Stimulated activated naive B cell treated with anti-CD40 and anti-IgM and Interleukin-4, amounts not matched to agents 10 μg/mL and 1 μg/mL and 100 μg/mL, for 72 hours (primary cell): ENCODE measurements around the gene TIMP3.

ENCODE experiments used
- ATAC-seq, 2 donors: fragments of 150-1000 bp; cut with Tn5 transposase; replicated peaks; 2 replicates each; pipeline ENCODE4 v1.10.0; 2021; ENCODE audit warnings: moderate library complexity in 1 of 2
- DNase-seq: peaks from one replicate; pipeline ENCODE4 v3.0.0; 2021
- H3K27ac Mint-ChIP-seq: one replicate; pipeline ENCODE4 v1.8.0; 2022; ENCODE audit warnings: mild to moderate bottlenecking, mixed read lengths
- H3K27me3 Mint-ChIP-seq, 2 donors: one replicate each; pipeline ENCODE4 v1.8.0; 2022; ENCODE audit warnings: mixed read lengths in 2 of 2
- H3K36me3 Mint-ChIP-seq, 2 donors: one replicate each; pipeline ENCODE4 v1.8.0; 2022; ENCODE audit warnings: mixed read lengths in 2 of 2, mild to moderate bottlenecking in 1 of 2
- H3K4me1 Mint-ChIP-seq, 2 donors: one replicate each; pipeline ENCODE4 v1.8.0; 2022; ENCODE audit warnings: mixed read lengths in 2 of 2, mild to moderate bottlenecking in 1 of 2
- H3K4me3 Mint-ChIP-seq, 2 donors: one replicate each; pipeline ENCODE4 v1.8.0; 2022; ENCODE audit warnings: mild to moderate bottlenecking in 2 of 2, mixed read lengths in 2 of 2, moderate library complexity in 1 of 2
- H3K9me3 Mint-ChIP-seq, 2 donors: one replicate each; pipeline ENCODE4 v1.8.0; 2022; ENCODE audit warnings: mixed read lengths in 2 of 2, mild to moderate bottlenecking in 1 of 2

Gene TIMP3

GRCh38 chr22:32771756-32772155, 29.7 kb upstream of the TIMP3 start:
- no peaks in the 10 kb centered on the region for H3K4me1 Mint-ChIP-seq
- H3K4me3 Mint-ChIP-seq = no peak overlapping the region
- H3K27ac Mint-ChIP-seq = no peak overlapping the region
- DNase-seq (no peak), ATAC-seq (no peak)
- no peaks in the 10 kb centered on the region for H3K36me3 Mint-ChIP-seq
- H3K9me3 Mint-ChIP-seq = peaks cover 0 to 2% of the 10 kb centered on the region in 2 donors
- peaks cover 0 to 6% of the 10 kb centered on the region in 2 donors for H3K27me3 Mint-ChIP-seq

- Mint-ChIP-seq H3K36me3 (no peaks in the 10 kb centered on the region), H3K4me1 (no peaks in the 10 kb centered on the region), H3K27me3 (peaks cover 0 to 6% of the 10 kb centered on the region in 2 donors), H3K27ac (no peak overlapping the region), H3K4me3 (no peak overlapping the region), H3K9me3 (peaks cover 0 to 2% of the 10 kb centered on the region in 2 donors)
- DNase-seq = no peak
- no peak for ATAC-seq
Measured at GRCh38 chr22:32775957-32776356, 25.5 kb upstream of the TIMP3 start.

- Mint-ChIP-seq H3K27ac (no peak overlapping the region), H3K4me3 (no peak overlapping the region), H3K36me3 (no peaks in the 10 kb centered on the region), H3K4me1 (no peaks in the 10 kb centered on the region), H3K9me3 (peaks cover 0 to 2% of the 10 kb centered on the region in 2 donors), H3K27me3 (peaks cover 0 to 6% of the 10 kb centered on the region in 2 donors)
- no peak for ATAC-seq
- DNase-seq = no peak
Measured at GRCh38 chr22:32776397-32776796, 25.1 kb upstream of the TIMP3 start.

DNA sequence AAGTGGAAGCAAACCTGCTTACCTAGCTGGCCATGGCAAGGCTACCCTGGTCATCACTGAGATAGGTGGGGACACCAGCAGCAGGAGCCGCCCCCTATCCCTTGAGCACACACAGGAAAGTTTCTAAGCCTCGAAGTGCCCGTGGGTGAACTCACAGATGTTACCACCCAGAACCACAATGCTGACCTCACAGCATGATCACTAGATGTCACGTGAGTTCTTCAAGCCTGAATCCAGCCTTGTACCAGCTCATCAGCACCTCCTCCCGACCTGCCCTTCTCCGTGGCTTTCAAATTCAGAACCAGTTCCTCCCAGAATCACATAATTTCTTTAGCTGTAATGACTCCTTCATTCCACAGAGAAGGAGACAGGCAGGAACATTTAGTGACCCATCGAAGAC, 24.7 kb upstream of the TIMP3 start:
- peaks cover 0 to 6% of the 10 kb centered on the region in 2 donors for H3K27me3 Mint-ChIP-seq
- H3K36me3 Mint-ChIP-seq = no peaks in the 10 kb centered on the region
- no peak for DNase-seq

GRCh38 chr22:32777987-32778386, 23.5 kb upstream of the TIMP3 start:
- ATAC-seq (no peak), DNase-seq (no peak)
- Mint-ChIP-seq H3K4me1 (no peaks in the 10 kb centered on the region), H3K9me3 (peaks cover 0 to 2% of the 10 kb centered on the region in 2 donors), H3K27me3 (peaks cover 0 to 6% of the 10 kb centered on the region in 2 donors), H3K27ac (no peak overlapping the region), H3K4me3 (no peak overlapping the region), H3K36me3 (no peaks in the 10 kb centered on the region)

More for the DNA sequence above, 24.7 kb upstream of the TIMP3 start:
- Mint-ChIP-seq H3K4me3 (no peak overlapping the region), H3K27ac (no peak overlapping the region), H3K4me1 (no peaks in the 10 kb centered on the region), H3K9me3 (peaks cover 0 to 2% of the 10 kb centered on the region in 2 donors)
- no peak for ATAC-seq

DNA sequence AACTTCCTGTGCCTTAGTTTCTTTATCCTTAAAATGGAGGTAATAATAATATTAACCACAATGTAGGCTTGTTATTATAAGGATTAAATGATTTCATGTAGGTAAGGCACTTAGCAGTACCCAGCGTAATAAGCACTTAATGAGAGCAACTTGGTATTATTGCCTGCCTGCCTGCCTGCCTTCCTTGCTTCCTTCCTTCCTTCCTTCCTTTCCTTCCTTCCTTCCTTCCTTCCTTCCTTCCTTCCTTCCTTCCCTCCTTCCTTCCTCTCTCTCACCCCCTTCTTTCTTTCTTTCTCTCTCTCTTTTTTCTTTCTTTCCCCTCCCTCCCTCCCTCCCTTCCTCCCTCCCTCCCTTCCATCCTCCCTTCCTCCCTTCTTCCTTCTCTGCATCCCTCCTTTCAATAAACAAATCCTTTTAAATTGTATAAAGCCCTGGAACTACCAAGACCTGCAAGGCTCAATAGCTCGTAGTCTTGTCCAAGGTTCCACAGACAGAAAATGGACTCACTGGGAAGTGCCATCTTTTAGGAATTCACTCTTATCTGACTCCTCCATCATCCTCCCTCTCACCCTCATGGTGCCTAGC, 20.7 kb upstream of the TIMP3 start:
- no peak overlapping the region for H3K4me3 Mint-ChIP-seq
- H3K27me3 Mint-ChIP-seq = no peaks in the 10 kb centered on the region
- no peaks in the 10 kb centered on the region for H3K4me1 Mint-ChIP-seq
- no peaks in the 10 kb centered on the region for H3K9me3 Mint-ChIP-seq
- ATAC-seq (no peak), DNase-seq (no peak)
- H3K36me3 Mint-ChIP-seq = no peaks in the 10 kb centered on the region
- H3K27ac Mint-ChIP-seq = no peak overlapping the region

- Mint-ChIP-seq H3K9me3 (no peaks in the 10 kb centered on the region), H3K4me3 (no peak overlapping the region), H3K4me1 (no peaks in the 10 kb centered on the region), H3K27ac (no peak overlapping the region), H3K27me3 (no peaks in the 10 kb centered on the region), H3K36me3 (no peaks in the 10 kb centered on the region)
- no peak for ATAC-seq
- DNase-seq = no peak
Measured at GRCh38 chr22:32781695-32782094, 19.8 kb upstream of the TIMP3 start.

- no peak overlapping the region for H3K4me3 Mint-ChIP-seq
- DNase-seq (no peak), ATAC-seq (no peak)
- H3K27me3 Mint-ChIP-seq = peaks cover 6 to 8% of the 10 kb centered on the region in 2 donors
- H3K4me1 Mint-ChIP-seq = no peaks in the 10 kb centered on the region
- no peak overlapping the region for H3K27ac Mint-ChIP-seq
- no peaks in the 10 kb centered on the region for H3K36me3 Mint-ChIP-seq
- H3K9me3 Mint-ChIP-seq = no peaks in the 10 kb centered on the region
Measured at GRCh38 chr22:32785321-32786026, 16.0 kb upstream of the TIMP3 start.

DNA sequence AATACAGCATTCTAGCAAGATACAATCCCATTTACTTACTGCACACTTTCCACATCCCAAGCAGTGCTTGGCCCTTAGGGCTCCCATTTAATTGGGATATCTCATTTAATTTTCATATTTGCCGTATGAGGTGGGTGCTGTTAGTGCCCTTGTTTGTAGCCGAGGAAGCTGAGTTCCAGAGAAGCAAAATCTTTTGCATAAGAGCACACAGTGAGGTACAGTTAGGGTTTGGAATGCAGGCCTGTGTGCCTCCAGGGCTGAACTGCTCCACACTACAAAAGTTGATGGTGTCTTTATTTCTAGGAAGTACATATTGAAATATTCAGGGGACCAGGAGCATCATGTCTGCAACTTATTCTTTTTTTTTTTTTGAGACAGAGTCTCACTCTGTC, 15.5 kb upstream of the TIMP3 start:
- H3K36me3 Mint-ChIP-seq = no peaks in the 10 kb centered on the region
- H3K9me3 Mint-ChIP-seq = no peaks in the 10 kb centered on the region
- ATAC-seq (no peak), DNase-seq (no peak)
- H3K4me1 Mint-ChIP-seq = no peaks in the 10 kb centered on the region
- no peak overlapping the region for H3K27ac Mint-ChIP-seq
- H3K4me3 Mint-ChIP-seq = no peak overlapping the region
- H3K27me3 Mint-ChIP-seq = peaks cover 6 to 8% of the 10 kb centered on the region in 2 donors

GRCh38 chr22:32788904-32789624, 12.4 kb upstream of the TIMP3 start:
- ATAC-seq = no peak
- Mint-ChIP-seq H3K27me3 (peaks cover 8 to 15% of the 10 kb centered on the region in 2 donors), H3K4me1 (no peaks in the 10 kb centered on the region), H3K27ac (no peak overlapping the region), H3K36me3 (no peaks in the 10 kb centered on the region), H3K4me3 (no peak overlapping the region), H3K9me3 (no peaks in the 10 kb centered on the region)
- no peak for DNase-seq

DNA sequence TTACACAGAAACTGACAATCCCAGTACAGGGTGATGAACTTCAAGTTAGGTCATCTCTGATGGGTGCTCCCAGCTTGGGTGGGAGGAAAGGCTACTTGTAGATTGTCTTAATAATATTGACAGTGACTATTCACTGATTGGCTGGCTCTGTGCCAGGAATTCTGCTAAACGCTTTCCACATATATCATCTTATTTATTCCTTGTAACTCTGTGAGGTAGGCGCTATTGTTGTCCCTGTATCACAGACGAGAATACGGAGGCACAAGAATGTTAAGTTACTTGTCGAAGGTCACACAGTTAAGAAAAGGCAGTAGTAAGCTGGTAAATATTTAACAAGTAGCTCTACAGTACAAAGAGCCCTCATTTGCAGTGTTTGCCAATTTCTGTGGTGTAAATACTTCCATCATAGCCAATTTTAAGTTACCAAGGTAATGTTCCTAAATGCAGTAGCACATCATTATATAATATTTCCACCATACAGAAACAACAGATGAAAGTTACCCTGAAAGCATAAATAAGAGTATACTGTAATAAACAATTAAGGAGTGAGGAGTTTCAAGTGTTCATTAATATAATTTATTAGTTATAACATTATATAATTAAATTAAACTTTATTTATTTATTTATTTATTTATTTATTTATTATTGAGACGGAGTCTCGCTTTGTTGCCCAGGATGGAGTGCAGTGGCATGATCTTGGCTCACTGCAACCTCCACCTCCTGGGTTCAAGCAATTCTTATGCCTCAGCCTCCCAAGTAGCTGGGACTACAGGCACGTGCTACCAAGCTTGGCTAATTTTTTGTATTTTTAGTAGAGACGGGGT, 11.5 kb upstream of the TIMP3 start:
- H3K36me3 Mint-ChIP-seq = no peaks in the 10 kb centered on the region
- no peak overlapping the region for H3K4me3 Mint-ChIP-seq
- H3K27ac Mint-ChIP-seq = no peak overlapping the region
- no peak for DNase-seq
- H3K27me3 Mint-ChIP-seq = peaks cover 14 to 23% of the 10 kb centered on the region in 2 donors
- ATAC-seq = no peak
- no peaks in the 10 kb centered on the region for H3K4me1 Mint-ChIP-seq
- H3K9me3 Mint-ChIP-seq = no peaks in the 10 kb centered on the region

GRCh38 chr22:32791056-32791455, 10.4 kb upstream of the TIMP3 start:
- ATAC-seq = no peak
- Mint-ChIP-seq H3K27me3 (peaks cover 14 to 32% of the 10 kb centered on the region in 2 donors), H3K4me1 (no peaks in the 10 kb centered on the region), H3K36me3 (no peaks in the 10 kb centered on the region), H3K4me3 (no peak overlapping the region), H3K9me3 (no peaks in the 10 kb centered on the region), H3K27ac (no peak overlapping the region)
- no peak for DNase-seq

DNA sequence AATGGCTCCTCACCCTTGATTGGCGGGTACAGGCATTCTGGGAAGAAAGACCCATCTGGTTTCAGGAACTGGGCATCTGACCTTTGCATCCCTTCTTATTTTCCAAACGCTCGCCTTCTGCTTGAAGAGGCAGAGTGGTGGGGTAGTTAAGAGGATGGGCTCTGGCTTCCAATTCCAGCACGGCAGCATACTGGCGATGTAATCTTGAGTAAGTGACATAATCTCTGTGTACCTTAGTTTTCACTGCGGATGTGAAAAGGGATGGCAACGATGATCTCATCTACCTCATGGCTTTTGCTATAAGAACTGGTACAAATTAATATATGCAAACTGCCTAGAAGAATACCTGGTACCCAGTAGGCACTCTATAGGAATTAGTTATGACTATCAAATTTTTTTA, 10.0 kb upstream of the TIMP3 start:
- Mint-ChIP-seq H3K9me3 (no peaks in the 10 kb centered on the region), H3K4me1 (no peaks in the 10 kb centered on the region), H3K36me3 (peaks cover 0 to under 1% of the 10 kb centered on the region in 2 donors), H3K27ac (no peak overlapping the region), H3K4me3 (no peak overlapping the region), H3K27me3 (peaks cover 14 to 36% of the 10 kb centered on the region in 2 donors)
- DNase-seq = no peak
- ATAC-seq = no peak

DNA sequence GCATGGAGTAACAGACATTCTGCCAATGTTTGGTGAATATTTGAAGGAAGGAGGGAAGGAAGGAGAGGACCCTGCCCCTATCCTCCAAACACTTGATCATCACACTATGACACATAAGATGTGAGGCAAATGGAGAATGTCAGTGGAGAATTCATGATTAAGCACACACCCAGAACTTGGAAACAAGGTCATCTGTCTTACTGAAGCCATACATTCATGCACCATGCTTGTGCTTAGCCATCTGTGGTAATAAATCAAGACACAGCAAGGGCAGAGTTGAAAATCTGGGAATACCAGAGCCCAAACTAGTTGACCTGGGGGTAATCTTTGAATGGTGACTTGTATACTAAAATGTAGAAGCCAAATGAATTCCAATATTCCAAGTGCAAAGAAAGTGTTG, 7.9 kb upstream of the TIMP3 start:
- H3K9me3 Mint-ChIP-seq = no peaks in the 10 kb centered on the region
- H3K4me3 Mint-ChIP-seq = no peak overlapping the region
- DNase-seq = no peak
- no peak overlapping the region for H3K27ac Mint-ChIP-seq
- H3K27me3 Mint-ChIP-seq = peaks cover 19 to 41% of the 10 kb centered on the region in 2 donors
- no peaks in the 10 kb centered on the region for H3K4me1 Mint-ChIP-seq
- no peak for ATAC-seq
- H3K36me3 Mint-ChIP-seq = peaks cover 0 to 1% of the 10 kb centered on the region in 2 donors
